CD4-positive, alpha-beta T cell (primary cell): ENCODE measurements around the gene TMEM201. TPM values are rescaled to one million over a fixed set of nuclear protein-coding genes. Genes with fewer than 3 reads are reported as not detected.

Experiments used
- ATAC-seq: fragments of 200-7000 bp; cut with Tn5 transposase; one replicate; pipeline ENCODE4 v1.10.0; 2022; ENCODE audit warnings: mild to moderate bottlenecking; ENCODE audit not compliant: poor library complexity
- CTCF ChIA-PET: fragments of 350-600 bp; sonication (Branson Sonifier 250); formaldehyde crosslinking; loops from one replicate; lab custom pipeline; 2021; ENCODE audit warnings: antibody characterized with exemption, inconsistent platforms; lab: Charles Lee
- POLR2A ChIA-PET: fragments of 350-600 bp; sonication (Branson Sonifier 250); formaldehyde crosslinking; loops from one replicate; lab custom pipeline; 2021; ENCODE audit warnings: antibody characterized with exemption, inconsistent platforms; lab: Charles Lee
- DNase-seq, 14 experiments: peaks; one replicate each; pipeline ENCODE4 v3.0.0-alpha.2; 2013 to 2020; ENCODE audit warnings: mixed read lengths in 2 of 14
- H3K27ac ChIP-seq, 2 donors: one replicate each; pipeline versions ENCODE4 v1.5.1 to v1.7.0; 2013; ENCODE audit warnings: low read length in 2 of 2, low read depth in 1 of 2, mild to moderate bottlenecking in 1 of 2
- H3K27me3 ChIP-seq, 2 experiments: 1 replicate in 1 of 2; 2 replicates in 1 of 2; pipeline versions ENCODE4 v1.6.1 to v1.7.0; 2013; ENCODE audit warnings: low read length in 2 of 2, control low read depth in 1 of 2, mild to moderate bottlenecking in 1 of 2, moderate library complexity in 1 of 2; ENCODE audit not compliant: insufficient read depth in 2 of 2, control insufficient read depth in 1 of 2
- H3K36me3 ChIP-seq: one replicate; pipeline ENCODE4 v1.6.1; 2013; ENCODE audit warnings: low read length, control low read depth; ENCODE audit not compliant: insufficient read depth
- H3K4me1 ChIP-seq: one replicate; pipeline ENCODE4 v1.6.1; 2013; ENCODE audit warnings: low read length, control low read depth; ENCODE audit not compliant: insufficient read depth
- H3K4me3 ChIP-seq: one replicate; pipeline ENCODE4 v1.5.1; 2013; ENCODE audit warnings: mild to moderate bottlenecking, low read length, moderate library complexity
- H3K9me3 ChIP-seq, 2 experiments: 1 replicate in 1 of 2; 2 replicates in 1 of 2; pipeline versions ENCODE4 v1.6.1 to v1.7.0; 2013; ENCODE audit warnings: low read length in 2 of 2, mild to moderate bottlenecking in 2 of 2, control low read depth in 1 of 2, moderate library complexity in 1 of 2; ENCODE audit not compliant: control insufficient read depth in 1 of 2, insufficient read depth in 1 of 2
- H3K27ac Mint-ChIP-seq: one replicate; pipeline ENCODE4 v1.8.0; 2020; ENCODE audit warnings: mixed read lengths
- H3K27me3 Mint-ChIP-seq: one replicate; pipeline ENCODE4 v1.8.0; 2021; ENCODE audit warnings: mixed read lengths
- H3K36me3 Mint-ChIP-seq: one replicate; pipeline ENCODE4 v1.8.0; 2021; ENCODE audit warnings: low read depth, mixed read lengths
- H3K4me1 Mint-ChIP-seq: one replicate; pipeline ENCODE4 v1.8.0; 2021; ENCODE audit warnings: low read depth, mixed read lengths
- H3K4me3 Mint-ChIP-seq: one replicate; pipeline ENCODE4 v1.8.0; 2020; ENCODE audit warnings: mild to moderate bottlenecking, mixed read lengths
- H3K9me3 Mint-ChIP-seq: one replicate; pipeline ENCODE4 v1.8.0; 2020; ENCODE audit warnings: mixed read lengths
- intact Hi-C, 2 experiments: fragments of 100-400 bp; cut with DNase I in 1 of 2; cut with micrococcal nuclease in 1 of 2; formaldehyde crosslinking; loops; one replicate each; pipeline versions ENCODE4 v1.15.1 to v1.9.0; 2023 to 2025; cut with DNase I, micrococcal nuclease
- polyA plus RNA-seq, 2 donors: library from polyadenylated mRNA; unstranded; fragments of 120-200 nt; gene quantifications; one replicate each; pipeline ENCODE4 v1.2.1, GENCODE V29; 2013
- total RNA-seq, 174 experiments: library from RNA in 2 of 174; stranded (reverse) in 2 of 174; gene quantifications; one replicate each; pipeline ENCODE4 v1.2.3 and lab custom pipeline; 2021 to 2026
- TF ChIP-seq, protein P1 (sequence below): fragments of 200-600 bp; IDR thresholded peaks from one replicate; pipeline ENCODE4 v1.8.0; 2022; ENCODE audit warnings: antibody characterized with exemption, mild to moderate bottlenecking

TMEM201 gene, protein sequence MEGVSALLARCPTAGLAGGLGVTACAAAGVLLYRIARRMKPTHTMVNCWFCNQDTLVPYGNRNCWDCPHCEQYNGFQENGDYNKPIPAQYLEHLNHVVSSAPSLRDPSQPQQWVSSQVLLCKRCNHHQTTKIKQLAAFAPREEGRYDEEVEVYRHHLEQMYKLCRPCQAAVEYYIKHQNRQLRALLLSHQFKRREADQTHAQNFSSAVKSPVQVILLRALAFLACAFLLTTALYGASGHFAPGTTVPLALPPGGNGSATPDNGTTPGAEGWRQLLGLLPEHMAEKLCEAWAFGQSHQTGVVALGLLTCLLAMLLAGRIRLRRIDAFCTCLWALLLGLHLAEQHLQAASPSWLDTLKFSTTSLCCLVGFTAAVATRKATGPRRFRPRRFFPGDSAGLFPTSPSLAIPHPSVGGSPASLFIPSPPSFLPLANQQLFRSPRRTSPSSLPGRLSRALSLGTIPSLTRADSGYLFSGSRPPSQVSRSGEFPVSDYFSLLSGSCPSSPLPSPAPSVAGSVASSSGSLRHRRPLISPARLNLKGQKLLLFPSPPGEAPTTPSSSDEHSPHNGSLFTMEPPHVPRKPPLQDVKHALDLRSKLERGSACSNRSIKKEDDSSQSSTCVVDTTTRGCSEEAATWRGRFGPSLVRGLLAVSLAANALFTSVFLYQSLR
- total RNA-seq (1 to 10 TPM; 9.1 to 9.2 TPM), total RNA-seq (lab: John Stamatoyannopoulos, UW) (6.1 to 69.9 (median 12.3) reads per million in 172 experiments)
- polyA plus RNA-seq (2013, experiment 1 of 2) = 3.8 TPM
- polyA plus RNA-seq (2013, experiment 2 of 2) = 5.4 TPM

DNA sequence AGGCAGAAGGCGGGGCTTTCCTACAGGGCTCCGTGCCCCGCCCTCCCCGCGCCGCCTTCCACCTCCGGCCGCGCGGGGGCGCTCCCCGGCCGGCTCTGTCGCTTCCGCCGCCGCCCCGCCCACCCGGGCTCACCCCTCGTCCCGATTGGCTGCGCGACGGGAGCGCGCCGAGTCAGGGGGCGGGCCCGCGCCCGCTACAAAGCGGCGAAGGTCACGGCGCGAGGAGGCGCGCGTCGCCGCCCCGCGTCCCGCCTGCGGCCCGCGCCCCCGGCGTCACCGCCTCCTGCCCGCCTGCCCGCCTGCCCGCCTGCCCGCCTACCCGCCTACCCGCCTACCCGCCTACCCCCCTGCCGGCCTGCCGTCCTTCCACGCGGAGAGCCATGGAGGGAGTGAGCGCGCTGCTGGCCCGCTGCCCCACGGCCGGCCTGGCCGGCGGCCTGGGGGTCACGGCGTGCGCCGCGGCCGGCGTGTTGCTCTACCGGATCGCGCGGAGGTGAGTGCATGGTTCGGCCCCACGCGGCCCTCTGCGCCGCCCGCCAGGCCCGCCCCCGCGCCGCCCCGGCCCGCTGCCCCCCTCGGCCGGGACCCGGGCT lies at the start of gene TMEM201:
TMEM201 (plus strand) TSS at position 361 of the 593 bp plus-strand sequence; CDS start at position 381, 20 bp downstream.
- TF ChIP-seq, protein P1, sequence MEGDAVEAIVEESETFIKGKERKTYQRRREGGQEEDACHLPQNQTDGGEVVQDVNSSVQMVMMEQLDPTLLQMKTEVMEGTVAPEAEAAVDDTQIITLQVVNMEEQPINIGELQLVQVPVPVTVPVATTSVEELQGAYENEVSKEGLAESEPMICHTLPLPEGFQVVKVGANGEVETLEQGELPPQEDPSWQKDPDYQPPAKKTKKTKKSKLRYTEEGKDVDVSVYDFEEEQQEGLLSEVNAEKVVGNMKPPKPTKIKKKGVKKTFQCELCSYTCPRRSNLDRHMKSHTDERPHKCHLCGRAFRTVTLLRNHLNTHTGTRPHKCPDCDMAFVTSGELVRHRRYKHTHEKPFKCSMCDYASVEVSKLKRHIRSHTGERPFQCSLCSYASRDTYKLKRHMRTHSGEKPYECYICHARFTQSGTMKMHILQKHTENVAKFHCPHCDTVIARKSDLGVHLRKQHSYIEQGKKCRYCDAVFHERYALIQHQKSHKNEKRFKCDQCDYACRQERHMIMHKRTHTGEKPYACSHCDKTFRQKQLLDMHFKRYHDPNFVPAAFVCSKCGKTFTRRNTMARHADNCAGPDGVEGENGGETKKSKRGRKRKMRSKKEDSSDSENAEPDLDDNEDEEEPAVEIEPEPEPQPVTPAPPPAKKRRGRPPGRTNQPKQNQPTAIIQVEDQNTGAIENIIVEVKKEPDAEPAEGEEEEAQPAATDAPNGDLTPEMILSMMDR = peak; percentile 6
- ChIA-PET POLR2A (interaction anchor here (1.0 to 1.1 kb wide), 3 partner anchors 49 to 128 kb away, joined by 3 to 6 read pairs (median 5); no protein-coding TSS in a partner anchor), CTCF (interaction anchor here (0.5 to 1.4 kb wide), 8 partner anchors 10 to 354 kb away, joined by 3 to 4 read pairs (median 3); partner anchors contain the start of genes H6PD and SLC25A33)
- Histone ChIP-seq H3K36me3 (no peaks in the 10 kb centered on the region), H3K4me1 (peaks cover 38% of the 10 kb centered on the region), H3K27me3 (no peaks in the 10 kb centered on the region), H3K4me3 (peak within 1 kb of the TSS; percentile 66), H3K27ac (no peak within 1 kb of the TSS), H3K9me3 (no peaks in the 10 kb centered on the region)
- intact Hi-C loops = loop anchor here in 1 of 2 experiments (1.0 to 5.0 kb wide), 7 partner anchors 49 to 1106 kb away; partner anchors contain the start of genes H6PD, SLC25A33, SPSB1 and UBE4B
- H3K4me1 Mint-ChIP-seq = peaks cover 33% of the 10 kb centered on the region
- H3K4me3 Mint-ChIP-seq = peak within 1 kb of the TSS; percentile 92
- no peaks in the 10 kb centered on the region for H3K27me3 Mint-ChIP-seq
- no peaks in the 10 kb centered on the region for H3K36me3 Mint-ChIP-seq
- H3K9me3 Mint-ChIP-seq = no peaks in the 10 kb centered on the region
- ATAC-seq (peak; percentile 91), DNase-seq (peak; percentile 87 to 98 (median 94))
- H3K27ac Mint-ChIP-seq = peak within 1 kb of the TSS; percentile 65

DNA sequence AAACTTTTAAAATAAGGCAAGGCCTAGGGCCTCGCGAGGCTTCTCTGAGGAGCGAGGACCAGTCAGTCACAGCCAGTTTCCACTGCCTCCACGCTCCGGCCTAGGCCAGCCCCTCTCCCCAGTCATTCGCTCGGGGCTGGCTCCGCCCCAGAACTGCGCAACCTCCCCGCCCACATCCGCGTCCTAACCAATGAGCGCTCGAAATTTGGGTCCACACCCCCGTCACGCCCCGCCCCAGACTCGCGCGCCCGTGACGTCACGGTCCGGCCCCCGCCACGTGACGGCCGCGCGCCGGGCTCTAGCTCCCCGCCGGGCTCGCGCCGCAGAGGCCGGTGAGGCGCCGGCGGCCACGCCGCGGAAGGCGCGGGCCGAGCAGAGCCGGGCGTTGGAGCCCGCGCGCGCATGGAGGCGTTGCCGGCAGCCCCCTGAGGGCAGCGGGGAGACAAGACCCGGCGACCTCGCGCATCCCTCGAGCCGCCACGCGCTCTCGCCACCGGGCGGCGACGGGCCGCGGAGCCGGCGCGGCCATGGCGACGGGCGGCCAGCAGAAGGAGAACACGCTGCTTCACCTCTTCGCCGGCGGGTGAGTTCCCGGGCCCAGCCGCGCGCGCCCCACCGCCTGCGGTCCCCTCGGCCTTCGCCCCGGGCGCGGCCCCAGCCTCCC lies 49.4 kb upstream of the TMEM201 start, which contains the start of gene SLC25A33:
SLC25A33 (plus strand) TSS at position 301 of the 664 bp plus-strand sequence; CDS start at position 528, 227 bp downstream.
- H3K4me3 Mint-ChIP-seq = peak within 1 kb of the TSS; percentile 91
- H3K4me3 ChIP-seq = peak within 1 kb of the TSS; percentile 70
- peaks cover 33% of the 10 kb centered on the region for H3K4me1 Mint-ChIP-seq
- H3K27ac ChIP-seq = peak within 1 kb of the TSS in 1 of 2 donors; percentile 69
- CTCF ChIA-PET = interaction anchor here (0.6 to 1.2 kb wide), 2 partner anchors 20 to 49 kb away, joined by 3 to 4 read pairs; no protein-coding TSS in a partner anchor
- POLR2A ChIA-PET = interaction anchor here (1.0 to 1.6 kb wide), 4 partner anchors 20 to 1561 kb away, joined by 4 to 6 read pairs (median 4); partner anchors contain the start of gene EXOSC10
- H3K27me3 Mint-ChIP-seq = no peaks in the 10 kb centered on the region
- DNase-seq = peak; percentile 92 to 98 (median 95)
- H3K4me1 ChIP-seq = peaks cover 33% of the 10 kb centered on the region
- H3K36me3 Mint-ChIP-seq = no peaks in the 10 kb centered on the region
- no peaks in the 10 kb centered on the region for H3K36me3 ChIP-seq
- peak; percentile 97 for ATAC-seq
- H3K27me3 ChIP-seq = no peaks in the 10 kb centered on the region
- H3K27ac Mint-ChIP-seq = peak within 1 kb of the TSS; percentile 90
- TF ChIP-seq, protein P1 = no peak
- no peaks in the 10 kb centered on the region for H3K9me3 ChIP-seq
- intact Hi-C loops = loop anchor here in 1 of 2 experiments (1.0 to 5.0 kb wide), 2 partner anchors 49 to 307 kb away; partner anchors contain the start of genes H6PD and TMEM201
- H3K9me3 Mint-ChIP-seq = no peaks in the 10 kb centered on the region
